COLO668 (cell line): ENCODE data around the gene STK33.

Experiments used
- DNase-seq: peaks from one replicate; lab custom pipeline; 2025; ENCODE audit not compliant: unreplicated experiment; lab: John Stamatoyannopoulos, UW

STK33 gene

GRCh38 chr11:8375932-8376331 is 218.1 kb downstream of the STK33 start:
- DNase-seq, result no peak

GRCh38 chr11:8375460-8375859 is 218.6 kb downstream of the STK33 start:
- no peak for DNase-seq

- DNase-seq, result no peak
Observed at GRCh38 chr11:8374716-8375115, 219.3 kb downstream of the STK33 start.

GRCh38 chr11:8373519-8374432 is 220.3 kb downstream of the STK33 start:
- DNase-seq, result no peak

GRCh38 chr11:8372641-8373381 is 221.2 kb downstream of the STK33 start:
- DNase-seq, result no peak

GRCh38 chr11:8371516-8371884 is 222.5 kb downstream of the STK33 start:
- DNase-seq, result no peak

- no peak for DNase-seq
Observed at GRCh38 chr11:8370812-8371515, 223.1 kb downstream of the STK33 start.

GRCh38 chr11:8369592-8370205 is 224.3 kb downstream of the STK33 start:
- DNase-seq, result no peak

- no peak for DNase-seq
Observed at GRCh38 chr11:8368772-8369171, 225.3 kb downstream of the STK33 start.

- DNase-seq, result no peak
Observed at GRCh38 chr11:8368194-8368593, 225.8 kb downstream of the STK33 start.

GRCh38 chr11:8366316-8366715 is 227.7 kb downstream of the STK33 start:
- DNase-seq, result no peak

- no peak for DNase-seq
Observed at GRCh38 chr11:8365216-8365941, 228.6 kb downstream of the STK33 start.

GRCh38 chr11:8363921-8364320 is 230.1 kb downstream of the STK33 start:
- DNase-seq, result no peak

- no peak for DNase-seq
Observed at GRCh38 chr11:8362899-8363298, 231.1 kb downstream of the STK33 start.

GRCh38 chr11:8362491-8362890 is 231.5 kb downstream of the STK33 start:
- DNase-seq, result no peak

GRCh38 chr11:8361664-8362210 is 232.3 kb downstream of the STK33 start:
- no peak for DNase-seq

- DNase-seq, result no peak
Observed at GRCh38 chr11:8361206-8361605, 232.8 kb downstream of the STK33 start.

- no peak for DNase-seq
Observed at GRCh38 chr11:8360086-8360828, 233.8 kb downstream of the STK33 start.

GRCh38 chr11:8359521-8359920 is 234.5 kb downstream of the STK33 start:
- no peak for DNase-seq
